Retinal pigment epithelial cell (primary cell): ENCODE data around the gene UROC1.

Experiments
- DNase-seq: peaks from one replicate; pipeline ENCODE4 v3.0.0-alpha.2; 2010; ENCODE audit warnings: low read depth
- H3K4me3 ChIP-seq: 2 replicates; pipeline ENCODE4 v1.5.1; 2011; ENCODE audit warnings: mild to moderate bottlenecking, low read length, control low read depth, moderate library complexity
- TF ChIP-seq, protein P1 (sequence below): conservative IDR thresholded peaks from 2 replicates; pipeline ENCODE4 v1.5.1; 2011; ENCODE audit warnings: low read depth, low read length, control low read depth, inconsistent platforms

UROC1 gene

DNA sequence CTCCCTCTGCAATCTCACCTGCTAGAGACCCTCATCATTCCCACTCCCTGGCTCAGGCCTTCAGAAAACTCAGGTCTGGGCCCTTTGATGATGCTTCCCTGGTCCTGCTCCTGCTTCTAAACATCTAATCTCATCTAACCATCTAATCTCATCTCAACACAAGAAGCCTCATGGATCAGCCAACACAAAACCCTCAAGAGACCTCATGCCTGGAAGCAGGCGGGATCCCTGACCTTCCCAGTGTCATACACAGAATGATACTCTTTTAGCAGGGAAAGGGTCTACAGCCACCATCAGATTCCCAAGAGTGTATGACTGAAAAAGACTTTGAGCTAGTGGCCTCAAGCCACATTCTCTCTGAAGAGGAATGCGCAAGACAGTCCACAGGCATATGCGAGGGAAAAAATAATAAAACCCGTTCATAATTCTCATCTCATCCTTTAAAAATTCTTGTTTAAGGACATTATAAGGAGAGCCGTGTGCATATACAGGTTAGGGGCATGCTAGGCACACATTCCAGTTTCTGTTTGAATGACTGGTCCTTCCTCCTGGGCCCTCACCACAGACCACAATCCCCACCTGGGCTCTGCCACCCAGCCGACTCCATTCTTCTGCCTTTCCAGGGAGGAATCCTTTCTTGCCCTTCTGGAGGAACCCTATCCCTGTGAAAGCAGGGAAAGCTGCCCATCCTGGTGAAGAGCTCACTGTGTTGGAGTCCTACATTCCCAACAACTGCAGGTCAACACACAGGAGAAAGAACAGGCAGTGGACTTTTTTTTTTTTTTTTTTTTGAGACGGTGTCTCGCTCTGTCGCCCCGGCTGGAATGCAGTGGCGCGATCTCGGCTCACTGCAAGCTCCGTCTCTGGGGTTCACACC is 44.0 kb downstream of the UROC1 start:
- no peak for DNase-seq
- H3K4me3 ChIP-seq = peak overlapping the region; percentile 46
- TF ChIP-seq, protein P1, sequence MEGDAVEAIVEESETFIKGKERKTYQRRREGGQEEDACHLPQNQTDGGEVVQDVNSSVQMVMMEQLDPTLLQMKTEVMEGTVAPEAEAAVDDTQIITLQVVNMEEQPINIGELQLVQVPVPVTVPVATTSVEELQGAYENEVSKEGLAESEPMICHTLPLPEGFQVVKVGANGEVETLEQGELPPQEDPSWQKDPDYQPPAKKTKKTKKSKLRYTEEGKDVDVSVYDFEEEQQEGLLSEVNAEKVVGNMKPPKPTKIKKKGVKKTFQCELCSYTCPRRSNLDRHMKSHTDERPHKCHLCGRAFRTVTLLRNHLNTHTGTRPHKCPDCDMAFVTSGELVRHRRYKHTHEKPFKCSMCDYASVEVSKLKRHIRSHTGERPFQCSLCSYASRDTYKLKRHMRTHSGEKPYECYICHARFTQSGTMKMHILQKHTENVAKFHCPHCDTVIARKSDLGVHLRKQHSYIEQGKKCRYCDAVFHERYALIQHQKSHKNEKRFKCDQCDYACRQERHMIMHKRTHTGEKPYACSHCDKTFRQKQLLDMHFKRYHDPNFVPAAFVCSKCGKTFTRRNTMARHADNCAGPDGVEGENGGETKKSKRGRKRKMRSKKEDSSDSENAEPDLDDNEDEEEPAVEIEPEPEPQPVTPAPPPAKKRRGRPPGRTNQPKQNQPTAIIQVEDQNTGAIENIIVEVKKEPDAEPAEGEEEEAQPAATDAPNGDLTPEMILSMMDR = no peak

DNA sequence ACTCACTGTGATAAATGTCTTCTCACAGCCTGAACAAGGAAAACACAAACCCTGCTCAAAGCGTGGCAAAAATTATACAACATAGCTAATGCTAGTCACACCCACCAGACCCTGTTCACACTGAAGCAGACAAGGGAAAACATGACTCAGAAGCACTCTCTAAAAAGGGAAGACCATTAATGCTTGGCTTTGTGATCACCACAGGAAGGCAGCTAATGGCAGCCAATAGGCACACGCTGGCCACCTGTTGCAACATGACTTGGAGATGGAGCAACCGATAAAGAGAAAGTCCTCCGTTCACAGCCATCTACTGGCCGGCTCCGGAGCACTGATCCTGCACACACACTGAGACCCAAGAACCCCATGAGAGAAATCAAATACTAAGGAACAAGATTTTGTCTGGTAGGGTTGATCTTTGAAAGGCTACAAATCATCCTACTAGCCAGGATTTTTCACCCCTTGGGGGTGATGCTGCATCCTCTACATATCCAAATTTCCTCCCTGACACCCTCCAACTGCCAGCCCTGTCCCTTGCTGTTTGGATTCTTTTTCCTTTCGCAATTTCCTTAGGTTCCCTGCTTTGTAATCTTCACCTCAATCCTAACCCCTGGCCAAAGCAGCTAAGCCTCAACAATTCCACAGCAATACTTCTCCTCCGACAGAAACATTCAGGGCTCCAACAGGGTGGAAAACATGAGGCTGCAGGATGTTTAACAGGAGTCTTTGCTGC is 45.1 kb downstream of the UROC1 start:
- peak; percentile 77 for DNase-seq
- peak overlapping the region; percentile 46 for H3K4me3 ChIP-seq
- TF ChIP-seq, protein P1 = peak; percentile 26

DNA sequence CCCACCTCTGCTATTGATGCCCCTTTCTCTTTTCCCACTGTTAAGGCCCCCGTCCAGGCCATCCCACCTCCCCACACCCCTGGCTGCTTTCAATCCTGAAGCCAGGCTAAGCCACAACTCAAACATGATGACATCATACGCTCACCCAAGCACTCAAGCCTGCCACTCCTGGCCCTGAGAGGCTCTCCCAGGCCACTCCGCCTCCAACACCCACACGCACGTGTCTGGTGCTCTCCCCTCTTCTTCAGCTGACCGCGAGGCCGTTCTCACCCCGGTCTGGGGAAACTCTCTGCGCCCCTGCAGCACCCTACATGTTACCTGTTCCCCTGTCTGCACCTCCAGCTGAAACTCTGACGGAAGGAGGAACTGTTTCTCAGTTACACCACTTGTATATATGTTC is 48.1 kb downstream of the UROC1 start:
- TF ChIP-seq, protein P1 = no peak
- no peak for DNase-seq
- no peak overlapping the region for H3K4me3 ChIP-seq

DNA sequence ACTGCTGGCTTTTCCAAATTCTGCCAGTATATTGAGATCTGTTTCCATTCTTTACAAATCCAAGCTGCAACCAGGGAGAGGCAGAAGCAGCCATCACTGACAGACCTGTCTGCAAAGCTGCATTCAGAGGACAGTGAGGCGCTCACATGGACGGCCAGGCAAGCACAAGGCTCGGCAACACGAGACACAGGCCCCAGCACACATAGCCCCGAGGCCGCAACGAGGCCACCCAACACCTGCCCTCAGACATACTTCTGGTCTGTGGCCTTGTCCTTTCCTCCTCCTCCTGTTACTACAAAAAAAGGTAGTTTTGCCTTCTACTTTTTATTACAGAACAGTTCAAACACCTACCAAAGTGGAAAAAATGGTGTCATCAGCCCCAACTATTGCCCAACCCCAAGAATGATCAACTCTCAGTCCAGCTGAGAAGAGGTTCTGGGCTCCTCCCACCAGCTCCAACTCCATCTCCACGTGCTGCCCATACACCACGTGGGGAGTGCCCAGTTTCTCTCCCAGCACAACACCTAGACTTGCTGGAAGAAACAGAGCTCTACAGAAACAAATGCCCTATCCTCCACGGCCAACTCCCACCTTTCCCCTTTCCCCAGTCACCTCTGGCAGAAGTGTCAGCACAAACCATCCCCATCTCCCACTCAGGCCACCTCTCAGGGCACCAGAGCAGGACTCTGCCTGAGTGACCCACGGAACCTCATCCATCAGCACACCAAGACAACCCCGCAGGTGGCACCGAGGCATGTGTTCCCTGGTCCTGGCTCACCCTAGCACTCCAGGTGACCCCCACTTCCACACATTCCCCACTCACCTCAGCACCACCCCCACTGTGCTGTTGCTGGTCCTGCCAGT is 49.3 kb downstream of the UROC1 start:
- TF ChIP-seq, protein P1 = no peak
- no peak overlapping the region for H3K4me3 ChIP-seq
- no peak for DNase-seq

DNA sequence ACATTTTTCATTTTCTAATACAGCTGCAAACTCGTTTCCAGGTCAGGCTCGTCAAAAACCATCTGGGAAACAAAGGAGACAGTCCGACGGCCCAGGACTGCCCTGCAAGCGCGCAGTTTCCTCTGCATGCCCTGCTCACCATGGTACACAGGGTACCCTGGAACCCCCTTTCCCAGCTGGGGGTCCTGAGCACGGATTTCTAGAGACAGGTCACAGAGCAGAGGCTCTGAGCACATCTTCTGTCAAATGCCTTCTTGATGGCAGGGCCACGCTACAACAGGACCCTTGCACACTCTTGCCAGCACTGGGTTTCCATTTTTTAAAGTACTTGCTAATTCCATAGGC is 50.0 kb downstream of the UROC1 start:
- H3K4me3 ChIP-seq = no peak overlapping the region
- TF ChIP-seq, protein P1 = no peak
- no peak for DNase-seq

DNA sequence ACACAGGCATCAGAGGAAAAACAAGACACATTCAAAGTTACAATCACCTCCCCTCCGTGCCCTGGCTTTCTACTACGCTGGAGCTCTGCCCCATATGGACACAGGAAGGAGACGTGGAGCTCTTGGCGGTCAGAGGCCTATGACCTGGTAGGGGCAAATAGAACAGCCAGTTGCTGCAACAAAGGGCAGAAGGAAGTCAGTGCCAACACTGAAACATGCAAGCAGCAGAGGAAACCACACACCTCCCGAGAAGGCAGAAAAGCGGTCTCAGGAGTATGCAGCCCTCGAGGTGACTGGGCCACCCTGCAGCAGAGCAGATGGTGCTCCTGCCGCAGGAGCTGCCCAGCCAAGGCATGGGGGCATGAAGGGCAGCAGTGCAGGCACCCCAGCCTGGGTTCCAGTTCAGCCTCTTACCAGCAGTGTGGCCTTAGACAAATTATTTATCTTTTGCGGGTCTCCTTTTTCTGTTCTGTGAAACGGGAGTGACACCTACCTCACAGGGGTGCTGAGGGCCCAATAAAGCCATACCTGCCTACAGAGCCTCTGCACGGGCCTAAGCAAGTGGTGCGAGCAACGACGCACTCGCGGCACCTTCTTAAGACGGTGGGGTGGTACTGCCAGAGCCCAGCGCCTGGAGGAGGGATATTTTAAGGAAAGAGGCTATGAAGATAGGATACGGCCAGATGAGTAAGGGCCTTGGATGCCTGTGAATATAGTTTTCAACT is 50.5 kb downstream of the UROC1 start:
- no peak for DNase-seq
- H3K4me3 ChIP-seq = no peak overlapping the region

More for the DNA sequence above, 50.5 kb downstream of the UROC1 start:
- TF ChIP-seq, protein P1 = no peak
